Measurements from ENCODE around the gene SLC17A5.
A peak's percentile ranks its signal among the peaks of the same experiment; 100 is the strongest.

GRCh38 chr6:73610444-73611275, 43.1 kb downstream of the SLC17A5 start:
- TF ChIP-seq CTCF (conservative IDR thresholded peaks at IDR 0.05; ENCODE audit: low read length) (peak; percentile 83), EZH2phosphoT487 (IDR thresholded peaks at IDR 0.05; ENCODE audit: borderline replicate concordance, low read depth, low read length) (no peak)
